Activated CD4-positive, alpha-beta memory T cell treated with anti-CD3 and anti-CD28 coated beads, Interleukin-2, amount 10 ng/mL, durations not matched to agents 7 days and 5 days (primary cell): Measurements from ENCODE around the gene FNDC10. TPM values are rescaled to one million over a fixed set of nuclear protein-coding genes. Genes with fewer than 3 reads are reported as not detected.
A peak's percentile ranks its signal among the peaks of the same experiment; 100 is the strongest.
"Not testable (repeated sequence)": the region's sequence is repeated elsewhere in the genome, so short reads cannot be mapped to it uniquely, and the experiment has no call there.

Experiments used
- CTCF ChIA-PET: fragments of 350-600 bp; sonication (Branson Sonifier 250); formaldehyde crosslinking; loops from one replicate; lab custom pipeline; 2021; ENCODE audit warnings: antibody characterized with exemption, inconsistent platforms; lab: Charles Lee
- POLR2A ChIA-PET: fragments of 350-600 bp; sonication (Branson Sonifier 250); formaldehyde crosslinking; loops from one replicate; lab custom pipeline; 2021; ENCODE audit warnings: antibody characterized with exemption; lab: Charles Lee
- DNase-seq: peaks from one replicate; pipeline ENCODE4 v3.0.0-alpha.2; 2020
- H3K27ac Mint-ChIP-seq: one replicate; pipeline ENCODE4 v1.8.0; 2021; ENCODE audit warnings: mild to moderate bottlenecking, mixed read lengths
- H3K27me3 Mint-ChIP-seq: one replicate; pipeline ENCODE4 v1.8.0; 2021; ENCODE audit warnings: mixed read lengths
- H3K36me3 Mint-ChIP-seq: one replicate; pipeline ENCODE4 v1.8.0; 2021; ENCODE audit warnings: low read depth, mixed read lengths
- H3K4me1 Mint-ChIP-seq: one replicate; pipeline ENCODE4 v1.8.0; 2021; ENCODE audit warnings: mixed read lengths
- H3K4me3 Mint-ChIP-seq: one replicate; pipeline ENCODE4 v1.8.0; 2021; ENCODE audit warnings: mild to moderate bottlenecking, mixed read lengths
- H3K9me3 Mint-ChIP-seq: one replicate; pipeline ENCODE4 v1.8.0; 2021; ENCODE audit warnings: mixed read lengths
- total RNA-seq, 2 experiments: library from RNA; stranded (reverse); gene quantifications; one replicate each; pipeline ENCODE4 v1.2.3, GENCODE V29; 2021

The FNDC10 gene
- total RNA-seq = 1 to 10 TPM; 2.6 to 2.7 TPM

DNA sequence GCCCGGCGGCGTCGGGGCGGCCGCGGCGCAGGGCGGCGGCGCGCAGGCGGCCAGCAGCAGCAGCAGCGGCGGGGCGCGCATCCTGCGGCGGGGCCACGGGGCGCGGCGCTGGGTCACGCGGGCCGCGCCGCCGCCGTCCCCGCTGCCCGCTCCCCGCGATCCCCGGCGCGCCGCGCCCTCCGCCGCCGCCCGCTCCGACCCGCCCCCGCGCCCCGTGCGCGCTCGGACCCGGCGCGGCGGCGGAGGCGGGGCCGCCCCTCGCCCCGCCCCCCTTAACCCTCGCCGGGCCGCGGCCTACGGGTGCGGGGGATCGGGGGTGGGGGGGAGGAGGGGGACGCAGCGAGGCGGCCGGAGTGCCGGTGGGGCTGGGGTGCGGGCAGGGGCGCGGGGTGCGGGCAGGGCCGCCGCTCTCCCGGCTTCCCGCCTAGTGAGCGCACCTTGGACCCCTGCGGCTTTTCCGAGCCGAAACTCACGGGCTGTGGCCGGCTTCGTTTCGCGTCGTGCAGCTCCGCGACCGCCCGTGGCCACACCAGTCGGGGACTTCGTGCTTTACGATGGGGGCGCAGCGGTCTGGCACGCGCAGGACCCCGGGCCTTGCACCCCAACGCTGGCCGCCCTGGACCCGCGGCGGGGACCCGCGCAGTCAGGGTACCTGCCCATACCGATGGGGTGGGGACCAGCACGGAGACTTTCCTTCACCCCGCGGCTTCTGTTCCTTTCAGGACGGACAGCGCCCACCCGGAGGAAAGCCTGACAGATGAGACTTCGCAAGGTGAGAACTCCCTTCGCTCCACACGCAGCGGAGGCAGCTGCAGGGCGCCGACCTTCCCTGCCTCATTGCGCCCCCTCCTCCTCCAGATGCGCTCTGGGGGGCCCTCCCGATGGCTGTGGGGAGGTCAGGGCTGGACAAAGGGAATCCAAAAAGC lies at the start of gene FNDC10:
Gene FNDC10 (minus strand): TSS at position 201 of the 926 bp plus-strand sequence. CDS start 120 bp downstream, at position 81.
- Mint-ChIP-seq H3K4me3 (peak within 1 kb of the TSS; percentile 72), H3K27me3 (peaks cover 9% of the 10 kb centered on the region), H3K36me3 (no peaks in the 10 kb centered on the region), H3K9me3 (no peaks in the 10 kb centered on the region), H3K4me1 (peaks cover 9% of the 10 kb centered on the region), H3K27ac (peak within 1 kb of the TSS; percentile 40)
- ChIA-PET POLR2A (interaction anchor here (1.4 kb wide), 1 partner anchor 14 kb away, joined by 9 read pairs; no protein-coding TSS in a partner anchor), CTCF (no interaction called here)
- DNase-seq = no peak

DNA sequence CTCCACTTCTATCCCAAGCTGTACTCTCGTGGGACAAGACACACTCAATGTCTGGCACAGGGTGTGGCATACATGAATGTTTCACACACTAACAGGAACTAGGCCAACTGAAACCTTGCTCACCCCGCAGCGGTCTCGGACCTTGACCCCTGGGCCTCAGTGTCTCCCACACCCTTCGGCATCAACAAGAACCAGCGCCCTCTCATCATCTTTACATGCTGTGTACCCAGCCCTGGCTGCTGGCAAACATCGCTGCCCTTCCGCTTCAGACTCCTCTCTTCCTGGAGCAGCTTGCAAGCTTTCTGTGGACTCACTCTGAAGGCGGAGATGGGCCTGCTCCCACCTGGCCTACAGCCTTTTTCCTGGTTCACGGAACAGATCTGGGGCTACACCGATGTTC lies 48.3 kb upstream of the FNDC10 start:
- DNase-seq, H3K27ac Mint-ChIP-seq, CTCF ChIA-PET, H3K27me3 Mint-ChIP-seq, H3K4me1 Mint-ChIP-seq, POLR2A ChIA-PET, H3K4me3 Mint-ChIP-seq, H3K9me3 Mint-ChIP-seq: not testable (repeated sequence)
- peaks cover 55% of the 10 kb centered on the region for H3K36me3 Mint-ChIP-seq

DNA sequence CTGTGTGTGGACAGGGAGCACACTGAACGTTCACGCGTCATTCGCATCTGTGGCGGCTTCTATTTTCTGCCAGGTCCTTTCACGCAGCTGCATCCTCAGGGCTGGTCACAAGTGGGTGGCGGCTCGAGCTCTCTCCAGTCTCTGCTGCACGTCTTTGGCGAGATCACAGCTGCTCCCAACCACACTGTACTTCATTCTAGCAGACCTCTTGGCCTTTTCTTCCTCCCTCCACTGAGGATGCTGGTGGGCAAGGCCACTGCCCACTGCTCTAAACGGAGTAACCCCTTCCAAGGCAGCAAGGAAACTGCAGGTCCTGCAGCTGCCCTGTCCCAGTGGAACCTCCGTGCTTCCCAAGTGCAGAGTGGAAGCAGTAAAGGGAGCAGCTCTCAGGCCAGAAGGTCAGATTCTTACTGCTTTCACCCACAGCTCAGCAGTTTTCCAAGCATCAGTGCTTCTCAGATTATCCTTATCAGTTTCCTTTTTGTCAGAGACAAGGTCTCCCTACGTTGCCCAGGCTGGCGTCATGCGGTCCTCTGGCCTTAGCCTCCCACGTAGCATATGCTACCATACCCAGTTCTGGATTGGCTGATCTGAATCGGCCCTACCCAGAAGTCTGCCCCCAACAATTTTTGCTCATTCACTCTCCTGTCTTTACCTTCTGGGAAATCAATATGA lies 47.8 kb upstream of the FNDC10 start:
- H3K4me3 Mint-ChIP-seq, POLR2A ChIA-PET, H3K9me3 Mint-ChIP-seq, H3K27ac Mint-ChIP-seq, H3K27me3 Mint-ChIP-seq, H3K4me1 Mint-ChIP-seq, CTCF ChIA-PET, DNase-seq: not testable (repeated sequence)
- H3K36me3 Mint-ChIP-seq = peaks cover 54% of the 10 kb centered on the region

DNA sequence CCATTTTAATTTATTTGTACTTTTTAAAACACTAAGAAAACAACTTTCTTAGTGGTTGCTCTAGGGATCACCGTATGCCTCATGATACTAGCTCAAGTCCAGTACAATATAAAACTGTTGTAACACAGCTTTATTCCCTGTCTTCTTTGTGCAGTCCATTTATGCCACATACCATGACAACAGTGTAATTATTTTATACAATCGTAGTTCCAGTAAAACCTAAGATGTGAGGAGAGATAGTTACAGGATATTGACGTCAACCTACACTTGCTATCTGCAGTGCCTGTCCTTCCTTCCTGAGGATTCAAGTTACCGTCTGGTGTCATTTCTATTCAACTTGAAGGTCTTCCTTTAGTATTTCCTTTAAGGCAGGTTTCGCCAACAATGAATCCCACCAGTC lies 46.4 kb upstream of the FNDC10 start:
- DNase-seq, H3K4me3 Mint-ChIP-seq, H3K27ac Mint-ChIP-seq, H3K4me1 Mint-ChIP-seq, H3K9me3 Mint-ChIP-seq, CTCF ChIA-PET, POLR2A ChIA-PET, H3K27me3 Mint-ChIP-seq: not testable (repeated sequence)
- peaks cover 40% of the 10 kb centered on the region for H3K36me3 Mint-ChIP-seq

DNA sequence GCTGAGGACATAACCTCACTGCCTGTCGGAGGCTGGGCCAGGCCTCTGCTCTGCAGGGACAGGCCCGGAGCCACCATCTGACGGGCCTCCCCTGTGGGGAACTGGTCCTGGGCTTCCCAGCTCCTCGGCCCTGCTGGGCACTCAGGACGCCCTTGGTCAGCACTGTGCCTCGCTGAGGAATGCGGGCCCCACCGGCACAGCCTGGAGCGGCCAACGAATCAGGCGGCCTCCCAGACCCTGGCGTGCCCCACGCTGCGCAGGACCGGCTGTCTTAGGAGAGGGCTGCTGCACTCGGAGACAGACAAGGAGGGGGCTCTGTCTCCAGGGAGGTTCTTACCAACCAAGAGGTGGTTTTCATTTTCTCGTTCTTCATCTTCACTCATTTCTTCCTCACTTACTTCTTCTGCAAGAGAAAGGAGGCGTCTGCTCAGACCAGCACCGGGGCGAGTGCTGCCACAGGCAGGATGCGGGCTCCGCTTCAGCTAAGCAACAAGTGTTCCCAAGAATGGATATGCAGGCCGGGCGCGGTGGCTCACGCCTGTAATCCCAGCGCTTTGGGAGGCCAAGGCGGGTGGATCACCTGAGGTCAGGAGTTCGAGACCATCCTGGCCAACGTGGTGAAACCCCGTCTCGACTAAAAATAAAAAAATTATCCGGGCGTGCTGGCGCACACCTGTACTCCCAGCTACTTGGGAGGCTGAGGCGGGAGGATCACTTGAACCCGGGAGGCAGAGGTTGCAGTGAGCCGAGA lies 41.0 kb upstream of the FNDC10 start:
- H3K27ac Mint-ChIP-seq, CTCF ChIA-PET, POLR2A ChIA-PET, H3K9me3 Mint-ChIP-seq, DNase-seq, H3K4me3 Mint-ChIP-seq, H3K27me3 Mint-ChIP-seq, H3K4me1 Mint-ChIP-seq: not testable (repeated sequence)
- H3K36me3 Mint-ChIP-seq = peaks cover 11% of the 10 kb centered on the region

DNA sequence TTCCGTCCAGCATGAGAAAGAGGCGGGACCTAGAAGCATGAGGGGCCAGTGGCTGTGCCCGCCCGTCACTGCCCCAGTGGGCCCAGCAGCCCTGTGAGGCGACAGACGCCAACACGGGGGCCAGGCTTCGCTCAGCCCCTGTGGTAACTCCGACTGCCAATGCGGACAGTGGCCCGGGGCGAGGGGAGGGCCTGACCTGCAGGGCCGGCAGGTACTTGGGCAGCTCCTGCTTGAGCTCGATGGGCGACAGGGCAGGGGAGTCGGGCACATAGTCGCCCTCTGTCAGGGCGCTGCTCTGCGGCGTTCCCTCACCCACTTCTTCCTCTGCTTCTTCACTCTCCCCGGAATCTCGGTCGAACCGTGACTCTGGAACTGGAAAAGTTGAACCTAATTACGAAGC lies 40.1 kb upstream of the FNDC10 start:
- CTCF ChIA-PET, POLR2A ChIA-PET, H3K9me3 Mint-ChIP-seq, DNase-seq, H3K4me3 Mint-ChIP-seq, H3K4me1 Mint-ChIP-seq, H3K27me3 Mint-ChIP-seq, H3K36me3 Mint-ChIP-seq, H3K27ac Mint-ChIP-seq: not testable (repeated sequence)

DNA sequence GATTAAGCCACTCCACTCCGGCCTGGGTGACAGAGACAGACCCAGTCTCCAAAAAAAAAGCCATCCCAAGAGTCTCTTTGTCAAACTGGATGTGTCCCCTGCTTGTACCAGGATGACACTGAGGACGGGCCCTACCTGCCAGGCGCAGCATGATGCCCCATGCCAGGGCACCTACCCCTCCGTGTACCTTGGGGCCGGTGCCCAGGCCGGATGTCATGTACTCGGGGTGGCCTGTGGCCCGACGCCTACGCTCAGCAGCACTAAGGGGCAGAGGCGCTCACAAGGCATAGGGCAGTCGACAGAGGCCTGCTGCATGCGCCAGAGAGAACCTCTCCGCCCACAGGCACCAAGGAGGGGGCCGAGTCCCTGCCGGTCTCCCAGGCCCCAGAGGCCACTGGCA lies 39.4 kb upstream of the FNDC10 start:
- H3K9me3 Mint-ChIP-seq, CTCF ChIA-PET, H3K27ac Mint-ChIP-seq, POLR2A ChIA-PET, H3K4me3 Mint-ChIP-seq, H3K27me3 Mint-ChIP-seq, H3K4me1 Mint-ChIP-seq, DNase-seq, H3K36me3 Mint-ChIP-seq: not testable (repeated sequence)

DNA sequence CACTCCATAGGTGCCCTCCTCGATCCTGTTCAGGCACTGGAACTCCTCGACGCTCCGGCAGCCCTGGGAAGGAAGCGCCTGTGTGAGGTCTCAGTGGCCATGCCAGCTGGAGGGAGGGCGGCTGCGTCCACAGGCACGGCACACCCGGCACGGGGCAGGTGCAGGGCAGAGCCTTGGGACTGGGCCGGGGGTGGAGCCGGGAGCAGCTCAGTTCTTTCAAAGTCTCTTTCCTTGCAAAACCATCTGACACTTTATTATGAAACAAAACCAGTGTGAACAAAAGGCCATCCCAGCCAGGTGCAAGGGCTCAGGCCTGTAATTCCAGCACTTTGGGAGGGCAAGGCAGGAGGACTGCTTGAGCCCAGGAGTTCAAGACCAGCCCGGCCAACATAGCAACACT lies 38.6 kb upstream of the FNDC10 start:
- H3K36me3 Mint-ChIP-seq, POLR2A ChIA-PET, DNase-seq, H3K9me3 Mint-ChIP-seq, H3K27ac Mint-ChIP-seq, H3K27me3 Mint-ChIP-seq, H3K4me1 Mint-ChIP-seq, H3K4me3 Mint-ChIP-seq, CTCF ChIA-PET: not testable (repeated sequence)

DNA sequence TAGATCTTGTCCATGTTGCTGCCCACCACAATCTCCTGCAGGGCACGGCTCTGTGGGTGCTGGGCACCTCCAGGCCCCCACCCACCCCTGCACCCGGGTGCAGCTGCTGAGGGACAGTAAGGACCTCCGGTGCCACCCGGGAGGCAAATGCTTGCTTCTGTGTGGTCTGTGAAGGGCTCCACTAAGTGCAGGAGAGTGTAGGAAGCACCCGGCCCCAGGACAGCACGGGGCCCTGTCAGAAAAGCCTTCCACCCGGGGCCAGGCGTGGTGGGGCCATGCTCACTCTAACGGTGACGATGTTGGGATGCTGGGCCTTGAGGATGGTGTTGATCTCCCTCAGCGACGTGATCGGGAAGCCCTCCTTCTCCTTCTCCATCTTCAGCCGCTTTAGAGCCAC lies 37.5 kb upstream of the FNDC10 start:
- CTCF ChIA-PET, H3K4me1 Mint-ChIP-seq, H3K27ac Mint-ChIP-seq, DNase-seq, H3K4me3 Mint-ChIP-seq, POLR2A ChIA-PET, H3K9me3 Mint-ChIP-seq, H3K27me3 Mint-ChIP-seq, H3K36me3 Mint-ChIP-seq: not testable (repeated sequence)

DNA sequence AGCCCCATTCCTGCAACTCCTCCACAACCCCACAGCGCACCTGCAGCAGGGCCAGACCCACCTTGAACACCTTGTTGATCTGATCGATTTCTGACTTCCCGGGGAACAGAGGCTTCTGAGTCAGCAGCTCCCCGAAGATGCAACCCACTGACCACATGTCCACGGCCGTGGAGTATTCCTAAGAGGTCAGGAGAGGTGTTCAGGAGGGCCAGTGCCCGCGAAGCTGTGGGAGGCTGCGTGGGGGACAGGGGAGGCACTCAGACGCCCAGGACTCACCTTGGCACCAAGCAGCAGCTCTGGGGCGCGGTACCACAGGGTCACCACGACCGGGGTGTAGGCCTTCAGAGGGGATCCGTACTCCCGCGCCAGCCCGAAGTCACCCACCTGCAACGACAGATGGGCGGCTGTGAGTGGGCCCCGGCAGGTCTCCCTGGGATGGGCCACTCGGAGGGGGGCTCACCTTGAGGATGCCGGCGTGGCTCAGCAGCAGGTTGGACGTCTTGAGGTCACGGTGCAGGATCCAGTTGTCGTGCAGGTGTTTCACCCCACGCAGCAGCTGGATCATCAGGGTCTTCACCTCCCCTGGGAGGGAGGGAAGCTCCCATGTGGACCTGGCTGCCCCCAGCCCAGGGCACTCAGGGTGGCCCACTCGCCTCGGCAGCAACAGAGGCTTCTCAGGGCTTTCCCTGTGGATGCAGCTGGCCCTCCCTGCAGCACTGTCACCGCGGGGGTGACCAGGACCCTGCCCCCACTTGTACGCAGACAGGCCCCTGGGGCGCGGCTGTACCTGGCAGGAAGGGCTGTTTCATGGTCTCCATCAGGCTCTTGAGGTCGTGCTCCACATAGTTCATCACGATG lies 36.9 kb upstream of the FNDC10 start:
- POLR2A ChIA-PET = not testable (repeated sequence)

DNA sequence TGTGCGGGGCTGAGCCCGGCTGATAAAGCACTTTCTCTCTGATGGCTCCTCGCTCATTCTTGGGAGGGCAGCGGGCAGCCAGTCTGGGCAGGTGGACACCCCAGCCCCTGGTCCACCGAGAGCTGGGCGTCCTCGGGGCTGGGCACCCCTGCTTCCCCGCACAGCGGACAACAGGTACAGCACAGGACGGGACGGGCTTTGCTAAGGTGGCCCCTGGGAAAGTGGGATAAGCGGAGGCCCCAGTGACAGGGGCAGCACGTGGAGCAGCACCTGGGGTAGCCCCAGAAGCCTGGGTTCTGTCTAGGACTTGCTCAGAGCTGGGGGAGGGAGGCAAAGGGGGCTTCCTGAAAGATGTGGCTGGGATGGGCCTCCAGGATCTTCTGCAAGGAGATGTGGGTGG lies 34.7 kb upstream of the FNDC10 start:
- DNase-seq, H3K9me3 Mint-ChIP-seq, H3K36me3 Mint-ChIP-seq, H3K4me1 Mint-ChIP-seq, H3K27ac Mint-ChIP-seq, CTCF ChIA-PET, POLR2A ChIA-PET, H3K27me3 Mint-ChIP-seq, H3K4me3 Mint-ChIP-seq: not testable (repeated sequence)

More for the DNA sequence above, 36.9 kb upstream of the FNDC10 start:
- CTCF ChIA-PET, H3K27me3 Mint-ChIP-seq, DNase-seq, H3K9me3 Mint-ChIP-seq, H3K36me3 Mint-ChIP-seq, H3K4me1 Mint-ChIP-seq, H3K4me3 Mint-ChIP-seq, H3K27ac Mint-ChIP-seq: not testable (repeated sequence)

DNA sequence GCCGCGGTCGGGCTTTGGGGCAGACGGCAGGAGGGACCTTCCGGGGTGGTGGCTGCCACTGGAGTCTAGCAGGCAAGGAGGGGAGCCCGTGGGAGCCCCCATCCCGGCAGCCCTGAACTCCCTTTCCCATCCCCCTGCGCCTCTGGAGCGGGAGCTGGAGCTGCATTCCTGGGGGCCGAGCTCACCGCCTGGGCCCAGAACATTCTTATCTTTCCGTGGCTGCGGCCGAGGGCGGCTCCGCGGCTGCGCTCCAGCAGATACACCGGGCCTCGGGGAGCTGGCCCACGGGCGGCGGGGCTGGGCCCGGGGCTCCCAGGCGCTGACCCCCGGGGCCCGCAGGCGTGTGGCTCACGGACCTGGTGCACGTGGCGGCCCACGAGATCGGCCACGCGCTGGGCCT lies 33.5 kb upstream of the FNDC10 start:
- CTCF ChIA-PET, POLR2A ChIA-PET, DNase-seq, H3K4me1 Mint-ChIP-seq, H3K27ac Mint-ChIP-seq, H3K36me3 Mint-ChIP-seq, H3K9me3 Mint-ChIP-seq, H3K27me3 Mint-ChIP-seq, H3K4me3 Mint-ChIP-seq: not testable (repeated sequence)
